Stimulated activated naive CD8-positive, alpha-beta T cell treated with anti-CD3 and anti-CD28 coated beads, Interleukin-15, Interleukin-2, amounts not matched to agents 100 U/mL and 50 U/mL, for 24 hours (primary cell): ENCODE measurements around the gene LUZP2.

ENCODE experiments used
- ATAC-seq: fragments of 150-1000 bp; cut with Tn5 transposase; one replicate; pipeline ENCODE4 v1.10.0; 2021
- DNase-seq: peaks from one replicate; pipeline ENCODE4 v3.0.0; 2021

The LUZP2 gene

GRCh38 chr11:24567380-24567779 lies 70.5 kb downstream of the LUZP2 start:
- no peak for ATAC-seq
- no peak for DNase-seq

GRCh38 chr11:24572376-24572775 lies 75.5 kb downstream of the LUZP2 start:
- ATAC-seq, result no peak

DNA sequence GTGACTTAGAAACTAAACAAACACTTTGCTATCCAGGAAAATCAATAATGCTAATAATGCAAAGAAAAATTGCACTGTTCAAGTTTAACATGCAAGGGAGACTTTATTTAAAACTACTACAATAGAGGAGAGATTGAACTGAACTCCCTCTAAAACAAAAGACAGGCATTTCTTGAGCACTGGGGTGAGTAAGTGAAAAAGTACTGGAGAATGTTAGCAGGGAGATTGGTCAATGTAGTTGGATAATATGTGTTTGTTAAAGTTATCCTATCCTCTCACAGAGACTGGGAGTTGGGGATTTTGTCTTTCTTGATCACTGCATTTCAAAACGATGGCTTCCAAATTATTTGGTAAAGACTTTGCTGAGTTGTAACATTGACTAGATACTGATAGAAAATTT lies 77.6 kb downstream of the LUZP2 start:
- DNase-seq (no peak), ATAC-seq (no peak)

More at GRCh38 chr11:24572376-24572775, 75.5 kb downstream of the LUZP2 start:
- no peak for DNase-seq

GRCh38 chr11:24575392-24575791 lies 78.5 kb downstream of the LUZP2 start:
- DNase-seq (no peak), ATAC-seq (no peak)

DNA sequence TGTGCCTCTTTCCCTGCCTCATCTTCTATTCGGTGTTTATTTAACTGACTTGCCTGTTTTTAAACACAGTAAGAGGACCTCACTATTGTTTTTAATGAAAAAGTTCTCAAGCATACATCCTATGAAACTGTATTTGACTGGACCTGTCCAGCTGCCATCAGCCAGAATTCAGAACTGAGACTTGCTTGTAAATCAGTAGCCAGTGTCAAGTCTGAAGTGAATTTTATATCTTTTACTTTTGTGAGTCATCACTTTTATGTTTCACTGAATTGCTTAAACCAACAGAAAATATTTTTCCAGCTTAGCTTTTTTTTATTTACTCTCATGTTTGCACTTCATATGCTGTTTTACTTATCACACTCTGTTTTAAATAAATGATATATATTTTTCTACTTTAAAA lies 88.3 kb downstream of the LUZP2 start:
- ATAC-seq, result no peak
- DNase-seq, result no peak

DNA sequence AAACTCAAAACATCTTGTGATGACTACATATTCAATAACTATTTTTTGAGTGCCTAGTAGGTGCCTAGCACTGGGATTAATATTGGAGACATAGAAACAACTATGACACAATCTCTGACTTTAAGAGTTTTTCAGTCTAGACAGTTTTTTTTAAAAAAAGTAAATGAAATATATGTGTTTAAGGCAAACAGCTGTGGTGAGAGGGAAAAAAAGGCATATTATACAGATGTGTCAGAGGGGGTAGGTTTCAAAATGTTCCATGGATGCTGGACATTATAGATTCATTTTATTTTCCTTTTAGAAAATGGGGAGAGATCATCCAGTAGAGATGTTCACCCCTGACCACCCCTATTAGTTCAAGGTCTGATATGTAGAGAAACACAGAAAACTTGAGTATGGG lies 90.8 kb downstream of the LUZP2 start:
- ATAC-seq (no peak), DNase-seq (no peak)

GRCh38 chr11:24588081-24588480 lies 91.2 kb downstream of the LUZP2 start:
- no peak for ATAC-seq
- DNase-seq, result no peak

DNA sequence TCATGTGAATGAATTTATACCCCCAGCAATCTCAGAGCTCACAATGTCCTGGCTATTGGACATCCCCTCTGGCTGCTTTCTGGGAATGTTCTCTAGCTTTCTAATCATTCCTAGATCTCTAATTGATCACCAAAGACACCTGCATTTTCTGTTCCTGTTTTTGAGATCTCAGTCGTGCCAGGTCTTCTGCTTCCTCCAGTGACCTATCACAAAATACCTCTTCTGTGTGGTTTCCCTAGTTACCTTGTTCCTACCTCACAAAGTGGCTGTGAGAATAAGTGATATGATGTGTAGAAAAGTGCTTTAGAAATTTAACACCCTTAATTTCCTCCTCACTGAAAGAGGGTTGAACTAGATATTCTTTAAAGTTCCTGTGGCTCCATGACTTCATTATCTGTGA lies 92.2 kb downstream of the LUZP2 start:
- ATAC-seq (no peak), DNase-seq (no peak)

DNA sequence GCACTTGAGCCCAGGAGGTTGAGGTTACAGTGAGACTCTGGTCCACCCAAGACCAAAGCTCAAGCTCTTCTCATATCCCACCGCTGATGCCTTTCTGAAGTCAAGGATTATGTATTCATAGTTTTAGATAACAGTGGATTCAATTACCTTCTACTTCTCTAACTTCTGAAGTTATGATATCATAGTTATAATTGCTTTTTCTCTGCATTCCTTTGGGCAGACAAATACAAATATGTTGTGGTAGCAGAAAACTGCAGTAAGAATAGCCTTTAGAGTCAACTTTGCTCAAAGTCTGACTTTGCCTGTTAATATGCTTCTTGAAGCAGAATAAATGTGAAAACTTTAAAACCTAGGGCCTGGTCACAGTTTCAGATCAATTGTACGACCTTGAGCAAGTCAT lies 94.4 kb downstream of the LUZP2 start:
- ATAC-seq (no peak), DNase-seq (no peak)

DNA sequence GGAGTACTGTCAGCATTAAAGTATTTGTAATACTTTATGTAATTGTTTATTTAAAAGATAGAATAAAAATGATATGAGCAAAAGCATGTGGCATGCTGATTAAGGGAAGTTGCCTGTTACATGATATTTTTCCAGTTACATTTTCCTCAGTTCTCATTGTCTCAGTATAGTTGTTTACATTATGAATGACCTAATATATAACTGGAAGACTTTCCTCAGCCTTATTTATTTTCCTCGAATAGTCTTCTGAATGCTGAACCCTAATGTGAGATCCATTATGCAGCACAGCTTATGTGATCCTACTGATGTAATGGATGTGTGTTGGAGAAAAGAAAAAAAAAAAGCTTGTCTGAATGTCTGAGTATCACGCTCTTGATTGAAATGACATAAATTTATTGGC lies 95.5 kb downstream of the LUZP2 start:
- no peak for ATAC-seq
- DNase-seq, result no peak

DNA sequence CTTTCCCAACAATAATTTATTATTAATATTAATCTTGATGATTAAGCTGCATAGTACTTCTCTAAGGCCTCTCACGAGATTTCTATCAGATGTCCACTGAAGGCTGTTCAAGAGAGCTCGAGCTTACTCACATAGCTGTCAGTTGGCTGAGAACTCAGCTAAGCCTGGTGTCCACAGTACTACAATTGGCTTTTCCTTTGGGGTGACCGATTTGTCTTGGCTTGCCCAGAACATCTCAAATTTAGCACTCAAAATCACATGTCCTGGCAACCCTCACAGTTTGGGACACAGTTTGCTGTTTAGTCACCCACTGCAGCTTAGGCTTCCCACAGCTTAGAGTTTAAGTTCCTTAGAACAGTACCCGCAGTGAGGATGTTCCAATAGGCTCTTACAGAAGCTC lies 96.5 kb downstream of the LUZP2 start:
- ATAC-seq, result no peak
- no peak for DNase-seq

DNA sequence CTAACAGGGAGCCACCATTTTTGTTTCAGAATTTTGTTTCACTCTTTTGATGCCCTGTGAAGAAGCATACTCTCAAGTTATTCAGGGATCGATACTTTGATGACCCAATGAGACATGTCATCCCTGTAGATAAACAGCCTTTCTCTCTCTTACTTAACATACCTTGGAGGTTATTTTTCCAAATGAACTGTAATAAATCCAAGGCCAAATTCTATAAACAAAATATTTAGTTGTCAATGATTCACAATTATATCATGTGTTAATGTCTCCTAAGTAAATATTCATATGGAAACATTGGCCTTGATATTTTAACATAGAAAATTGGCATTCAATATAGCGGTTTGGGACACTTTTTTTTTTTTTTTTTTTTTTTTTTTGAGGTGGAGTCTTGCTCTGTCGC lies 97.5 kb downstream of the LUZP2 start:
- no peak for ATAC-seq

DNA sequence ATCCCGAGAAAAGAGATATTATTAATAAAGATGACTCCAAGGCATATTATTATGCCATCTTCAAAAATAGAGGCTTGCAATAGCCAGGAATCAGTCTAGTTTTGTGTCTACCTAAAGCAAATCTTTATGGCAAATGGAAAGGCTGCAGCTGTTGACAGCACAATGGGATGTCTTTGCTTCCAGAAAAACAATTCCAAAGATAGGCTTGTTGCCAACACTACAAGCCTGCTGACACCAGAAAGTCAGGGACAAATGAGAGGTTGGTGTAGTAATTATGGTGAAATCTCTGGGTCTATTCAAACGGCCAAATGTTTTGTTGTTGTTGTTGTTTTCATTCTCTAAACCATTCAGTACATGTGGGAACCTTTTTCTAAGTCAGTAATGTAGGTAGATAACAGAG lies 101.8 kb downstream of the LUZP2 start:
- ATAC-seq, result no peak
- no peak for DNase-seq

More for the DNA sequence above, 97.5 kb downstream of the LUZP2 start:
- DNase-seq, result no peak

GRCh38 chr11:24609192-24610119 lies 112.6 kb downstream of the LUZP2 start:
- no peak for ATAC-seq

GRCh38 chr11:24615451-24616160 lies 118.8 kb downstream of the LUZP2 start:
- no peak for ATAC-seq
- no peak for DNase-seq

More at GRCh38 chr11:24609192-24610119, 112.6 kb downstream of the LUZP2 start:
- DNase-seq, result no peak

- no peak for DNase-seq
- ATAC-seq, result no peak
These were observed 121.0 kb downstream of the LUZP2 start for GRCh38 chr11:24617856-24618255.

DNA sequence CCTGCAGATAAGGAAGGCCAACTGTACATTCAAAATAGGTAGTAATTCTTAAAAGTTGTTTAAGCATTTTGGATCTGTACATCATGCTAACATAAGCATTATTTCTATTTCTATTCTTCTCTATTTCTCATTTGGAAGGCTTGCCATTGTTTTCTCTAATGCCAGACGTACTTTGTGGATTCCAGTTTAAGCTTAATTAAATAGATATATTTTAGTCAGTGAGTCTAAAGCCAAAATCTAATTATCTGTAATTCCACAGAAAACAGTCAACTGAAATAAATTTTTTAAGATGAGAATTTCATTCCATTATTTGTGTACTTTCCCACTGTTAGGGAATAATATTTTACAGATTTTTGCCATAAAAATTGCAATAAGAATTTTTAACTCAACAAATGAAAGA lies 123.0 kb downstream of the LUZP2 start:
- ATAC-seq, result no peak

GRCh38 chr11:24622262-24622661 lies 125.4 kb downstream of the LUZP2 start:
- DNase-seq (no peak), ATAC-seq (no peak)

More for the DNA sequence above, 123.0 kb downstream of the LUZP2 start:
- no peak for DNase-seq

DNA sequence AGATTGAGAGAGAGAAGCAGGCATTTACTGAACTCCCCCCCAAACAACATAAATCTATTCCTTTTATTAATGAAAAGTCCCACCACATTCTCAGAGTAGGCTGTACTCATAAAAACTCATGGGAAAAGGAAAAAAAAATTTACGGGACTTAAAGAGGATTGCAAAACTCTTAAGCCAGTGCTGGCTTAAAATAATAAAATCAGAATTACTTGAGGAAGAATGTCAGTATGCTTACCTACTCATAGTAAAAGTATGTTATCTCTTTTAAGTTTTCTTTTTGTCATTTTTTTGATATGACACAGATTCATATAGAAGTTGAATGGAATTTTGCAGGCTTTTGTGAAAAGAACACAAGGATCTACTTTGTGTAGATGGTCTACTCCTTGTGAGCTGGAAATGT lies 126.3 kb downstream of the LUZP2 start:
- DNase-seq (no peak), ATAC-seq (no peak)

DNA sequence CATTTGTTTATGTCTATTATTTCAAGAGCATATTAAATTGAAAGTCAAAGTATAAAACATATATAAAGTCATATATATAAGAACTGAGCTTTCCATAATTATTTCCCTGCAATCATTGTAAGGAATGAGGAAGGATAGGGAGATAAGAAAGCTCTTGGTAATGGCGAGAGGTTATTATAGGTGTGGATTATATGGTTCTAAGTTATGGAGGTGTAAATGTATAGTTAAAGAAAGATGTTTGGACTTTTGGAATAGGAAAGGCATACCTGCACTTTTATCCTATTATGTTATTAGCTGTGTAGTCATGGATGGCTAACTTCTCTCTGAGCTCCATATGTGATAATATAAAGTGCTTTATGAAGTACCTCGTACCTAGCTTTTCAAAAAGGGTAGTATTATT lies 127.6 kb downstream of the LUZP2 start:
- no peak for ATAC-seq

GRCh38 chr11:24625975-24626374 lies 129.1 kb downstream of the LUZP2 start:
- ATAC-seq (no peak), DNase-seq (no peak)

More for the DNA sequence above, 127.6 kb downstream of the LUZP2 start:
- DNase-seq, result no peak

- ATAC-seq, result no peak
These were observed 131.4 kb downstream of the LUZP2 start for GRCh38 chr11:24628224-24628776.

GRCh38 chr11:24634606-24635160 lies 137.8 kb downstream of the LUZP2 start:
- no peak for DNase-seq
- no peak for ATAC-seq

More at GRCh38 chr11:24628224-24628776, 131.4 kb downstream of the LUZP2 start:
- no peak for DNase-seq
